ENCODE results near the gene LAD1.

Gene LAD1

GRCh38 chr1:201418461-201418860 lies 19.3 kb upstream of the LAD1 start:
- no peaks in the 10 kb centered on the region for H3K27me3 ChIP-seq (ENCODE audit: low read depth, low read length)
- H3K36me3 ChIP-seq (ENCODE audit: control insufficient read depth in 1 of 2, insufficient read depth in 2 of 2, low read length in 2 of 2) = no peaks in the 10 kb centered on the region
- H3K4me1 ChIP-seq (ENCODE audit: control insufficient read depth in 1 of 2, insufficient read depth in 2 of 2, low read length in 2 of 2) = no peaks in the 10 kb centered on the region
- no peak overlapping the region for H3K27ac ChIP-seq (ENCODE audit: low read length)
- H3K9me3 ChIP-seq (ENCODE audit: control insufficient read depth in 1 of 2, low read length in 2 of 2) = no peaks in the 10 kb centered on the region
- H3K4me3 ChIP-seq (ENCODE audit: low read depth in 1 of 2, low read length in 2 of 2) = no peak overlapping the region

DNA sequence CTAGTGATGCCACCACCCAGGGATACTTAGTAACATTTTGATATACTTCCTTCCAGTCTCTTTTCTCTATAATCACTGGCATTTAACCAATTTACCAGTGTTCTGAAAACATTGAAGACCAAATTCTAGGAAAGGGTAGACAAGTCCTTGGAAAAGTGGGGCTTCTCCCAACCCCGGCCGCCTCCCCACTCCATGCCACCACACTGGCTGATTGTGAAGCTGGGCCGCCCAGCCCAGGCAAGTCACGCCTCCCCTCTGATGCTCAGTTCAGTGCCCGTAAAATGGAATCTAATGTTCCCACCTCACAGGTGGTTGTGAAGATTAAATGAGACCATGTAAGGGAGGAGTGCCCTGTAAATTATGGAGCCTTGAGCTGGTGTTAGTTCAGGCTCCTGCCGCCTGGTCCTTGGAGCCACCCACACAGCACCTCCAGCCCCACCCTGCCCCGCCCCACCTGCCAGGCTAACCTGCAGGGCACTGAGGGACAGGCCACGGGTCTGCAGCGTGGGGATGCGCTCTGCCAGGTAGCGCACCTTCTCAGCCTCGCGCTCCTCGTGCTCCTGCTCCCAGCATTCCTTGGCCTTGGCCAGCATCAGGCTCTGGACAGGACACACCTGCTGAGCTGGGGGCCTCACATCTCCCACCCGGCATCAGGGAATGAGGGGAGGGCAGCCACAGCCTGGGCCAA lies 15.1 kb upstream of the LAD1 start:
- Histone ChIP-seq H3K4me3 (ENCODE audit: low read depth in 1 of 2, low read length in 2 of 2) (no peak overlapping the region), H3K4me1 (ENCODE audit: control insufficient read depth in 1 of 2, insufficient read depth in 2 of 2, low read length in 2 of 2) (no peaks in the 10 kb centered on the region), H3K36me3 (ENCODE audit: control insufficient read depth in 1 of 2, insufficient read depth in 2 of 2, low read length in 2 of 2) (no peaks in the 10 kb centered on the region), H3K27me3 (ENCODE audit: low read depth, low read length) (no peaks in the 10 kb centered on the region), H3K27ac (ENCODE audit: low read length) (no peak overlapping the region), H3K9me3 (ENCODE audit: control insufficient read depth in 1 of 2, low read length in 2 of 2) (no peaks in the 10 kb centered on the region)

DNA sequence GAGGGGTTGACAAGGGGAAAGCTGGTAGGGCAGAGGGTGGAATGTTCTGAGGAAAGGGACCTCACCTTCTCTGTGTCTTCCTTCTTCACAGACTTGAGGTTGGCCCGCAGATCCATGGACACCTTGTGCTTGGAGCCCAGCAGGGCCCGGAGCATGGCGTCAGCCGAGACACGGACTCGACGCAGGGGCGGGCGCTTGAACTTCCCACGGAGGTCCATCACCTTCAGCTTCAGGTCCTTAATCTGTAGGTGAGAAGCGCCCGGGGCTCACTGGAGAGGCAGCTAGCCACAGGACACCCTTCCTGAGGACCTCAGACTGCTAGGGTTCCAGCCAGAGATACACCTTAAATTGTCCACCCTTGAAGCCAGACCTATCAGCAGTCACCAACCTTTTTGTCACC lies 12.2 kb upstream of the LAD1 start:
- Histone ChIP-seq H3K27me3 (ENCODE audit: low read depth, low read length) (no peaks in the 10 kb centered on the region), H3K9me3 (ENCODE audit: control insufficient read depth in 1 of 2, low read length in 2 of 2) (no peaks in the 10 kb centered on the region), H3K36me3 (ENCODE audit: control insufficient read depth in 1 of 2, insufficient read depth in 2 of 2, low read length in 2 of 2) (no peaks in the 10 kb centered on the region), H3K4me1 (ENCODE audit: control insufficient read depth in 1 of 2, insufficient read depth in 2 of 2, low read length in 2 of 2) (no peaks in the 10 kb centered on the region), H3K4me3 (ENCODE audit: low read depth in 1 of 2, low read length in 2 of 2) (no peak overlapping the region), H3K27ac (ENCODE audit: low read length) (no peak overlapping the region)

GRCh38 chr1:201409440-201409839 lies 10.3 kb upstream of the LAD1 start:
- H3K9me3 ChIP-seq (ENCODE audit: control insufficient read depth in 1 of 2, low read length in 2 of 2) = no peaks in the 10 kb centered on the region
- no peak overlapping the region for H3K4me3 ChIP-seq (ENCODE audit: low read depth in 1 of 2, low read length in 2 of 2)
- H3K27me3 ChIP-seq (ENCODE audit: low read depth, low read length) = no peaks in the 10 kb centered on the region
- H3K36me3 ChIP-seq (ENCODE audit: control insufficient read depth in 1 of 2, insufficient read depth in 2 of 2, low read length in 2 of 2) = no peaks in the 10 kb centered on the region
- peaks cover 0 to under 1% of the 10 kb centered on the region in 2 donors for H3K4me1 ChIP-seq (ENCODE audit: control insufficient read depth in 1 of 2, insufficient read depth in 2 of 2, low read length in 2 of 2)
- no peak overlapping the region for H3K27ac ChIP-seq (ENCODE audit: low read length)

GRCh38 chr1:201408834-201409200 lies 9.7 kb upstream of the LAD1 start:
- no peaks in the 10 kb centered on the region for H3K36me3 ChIP-seq (ENCODE audit: control insufficient read depth in 1 of 2, insufficient read depth in 2 of 2, low read length in 2 of 2)
- no peak overlapping the region for H3K27ac ChIP-seq (ENCODE audit: low read length)
- no peaks in the 10 kb centered on the region for H3K27me3 ChIP-seq (ENCODE audit: low read depth, low read length)
- H3K9me3 ChIP-seq (ENCODE audit: control insufficient read depth in 1 of 2, low read length in 2 of 2) = no peaks in the 10 kb centered on the region
- H3K4me3 ChIP-seq (ENCODE audit: low read depth in 1 of 2, low read length in 2 of 2) = no peak overlapping the region
- peaks cover 0 to 6% of the 10 kb centered on the region in 2 donors for H3K4me1 ChIP-seq (ENCODE audit: control insufficient read depth in 1 of 2, insufficient read depth in 2 of 2, low read length in 2 of 2)

DNA sequence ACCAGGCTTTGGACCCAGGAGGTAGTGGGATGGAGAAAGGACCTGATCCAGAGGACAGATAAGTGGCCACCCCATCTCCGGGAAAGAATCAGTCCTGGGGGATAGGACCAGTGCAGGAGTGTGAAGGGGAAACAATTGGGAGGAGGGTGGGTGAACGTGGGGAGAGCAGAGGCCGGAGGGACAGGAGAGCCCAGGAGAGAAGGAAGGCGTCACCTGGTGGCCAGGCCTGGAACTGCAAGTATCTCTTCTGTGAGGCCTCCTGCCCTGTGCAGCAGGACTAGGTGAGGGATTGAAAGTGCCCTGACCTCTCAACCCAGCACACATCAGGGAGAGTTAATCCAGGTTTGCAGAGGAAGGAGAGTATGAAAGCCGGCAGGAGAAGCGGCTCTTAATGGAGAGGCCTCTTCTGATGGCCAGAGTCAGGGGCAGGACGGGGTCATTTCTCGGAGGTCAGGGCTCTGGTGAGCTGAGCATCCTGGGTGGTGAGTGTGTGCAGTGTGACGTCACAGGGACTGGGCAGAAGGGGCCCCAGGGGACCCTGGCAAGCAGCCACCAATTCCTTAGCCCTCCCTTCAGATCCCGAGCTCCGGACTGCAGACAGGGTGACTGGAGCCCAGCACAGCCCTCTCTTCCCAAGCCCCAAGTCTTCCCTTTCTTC lies 9.2 kb upstream of the LAD1 start:
- H3K36me3 ChIP-seq (ENCODE audit: control insufficient read depth in 1 of 2, insufficient read depth in 2 of 2, low read length in 2 of 2) = no peaks in the 10 kb centered on the region
- H3K4me3 ChIP-seq (ENCODE audit: low read depth in 1 of 2, low read length in 2 of 2) = no peak overlapping the region
- no peaks in the 10 kb centered on the region for H3K9me3 ChIP-seq (ENCODE audit: control insufficient read depth in 1 of 2, low read length in 2 of 2)
- peaks cover 0 to 6% of the 10 kb centered on the region in 2 donors for H3K4me1 ChIP-seq (ENCODE audit: control insufficient read depth in 1 of 2, insufficient read depth in 2 of 2, low read length in 2 of 2)
- H3K27ac ChIP-seq (ENCODE audit: low read length) = no peak overlapping the region
- H3K27me3 ChIP-seq (ENCODE audit: low read depth, low read length) = no peaks in the 10 kb centered on the region

DNA sequence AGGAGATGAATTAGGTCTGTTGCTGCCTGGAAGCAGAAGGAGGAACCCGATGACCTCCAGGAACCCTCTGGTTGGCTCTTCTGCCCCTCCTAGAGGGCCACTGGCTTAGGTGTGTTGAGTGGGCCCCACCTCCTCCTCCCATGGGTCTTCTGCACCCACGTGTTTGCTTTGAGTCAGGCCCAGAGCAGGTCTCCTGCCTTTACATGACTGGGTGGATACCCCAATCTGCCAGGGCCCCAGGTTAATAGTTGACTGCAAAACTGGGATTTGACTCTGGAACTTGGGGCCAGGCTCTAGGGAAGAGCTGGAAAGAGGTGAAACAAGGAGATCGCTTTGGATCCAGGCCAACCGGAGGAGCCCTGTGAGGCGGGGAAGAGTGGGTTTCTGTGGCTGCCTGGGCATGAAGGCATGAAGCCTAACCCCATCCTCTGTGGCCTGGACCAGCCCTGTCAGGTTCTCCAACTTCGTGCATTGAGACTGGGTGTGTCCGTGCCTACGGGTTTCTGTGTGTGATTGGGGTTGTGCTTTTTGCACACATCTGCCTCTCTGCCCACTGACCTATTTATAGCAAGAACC lies 7.8 kb upstream of the LAD1 start:
- no peak overlapping the region for H3K27ac ChIP-seq (ENCODE audit: low read length)
- no peaks in the 10 kb centered on the region for H3K27me3 ChIP-seq (ENCODE audit: low read depth, low read length)
- H3K4me3 ChIP-seq (ENCODE audit: low read depth in 1 of 2, low read length in 2 of 2) = no peak overlapping the region
- no peaks in the 10 kb centered on the region for H3K36me3 ChIP-seq (ENCODE audit: control insufficient read depth in 1 of 2, insufficient read depth in 2 of 2, low read length in 2 of 2)
- peaks cover 0 to 6% of the 10 kb centered on the region in 2 donors for H3K4me1 ChIP-seq (ENCODE audit: control insufficient read depth in 1 of 2, insufficient read depth in 2 of 2, low read length in 2 of 2)
- H3K9me3 ChIP-seq (ENCODE audit: control insufficient read depth in 1 of 2, low read length in 2 of 2) = no peaks in the 10 kb centered on the region

- H3K27me3 ChIP-seq (ENCODE audit: low read depth, low read length) = peaks cover 3% of the 10 kb centered on the region
- H3K4me3 ChIP-seq (ENCODE audit: low read depth in 1 of 2, low read length in 2 of 2) = no peak overlapping the region
- H3K36me3 ChIP-seq (ENCODE audit: control insufficient read depth in 1 of 2, insufficient read depth in 2 of 2, low read length in 2 of 2) = no peaks in the 10 kb centered on the region
- H3K27ac ChIP-seq (ENCODE audit: low read length) = peak overlapping the region; percentile 47
- peaks cover 0 to 6% of the 10 kb centered on the region in 2 donors for H3K4me1 ChIP-seq (ENCODE audit: control insufficient read depth in 1 of 2, insufficient read depth in 2 of 2, low read length in 2 of 2)
- no peaks in the 10 kb centered on the region for H3K9me3 ChIP-seq (ENCODE audit: control insufficient read depth in 1 of 2, low read length in 2 of 2)
These were observed 6.3 kb upstream of the LAD1 start for GRCh38 chr1:201405484-201405831.

- Histone ChIP-seq H3K27ac (ENCODE audit: low read length) (peak overlapping the region; percentile 61), H3K27me3 (ENCODE audit: low read depth, low read length) (peaks cover 8% of the 10 kb centered on the region), H3K4me3 (ENCODE audit: low read depth in 1 of 2, low read length in 2 of 2) (no peak overlapping the region), H3K4me1 (ENCODE audit: control insufficient read depth in 1 of 2, insufficient read depth in 2 of 2, low read length in 2 of 2) (peaks cover 0 to 6% of the 10 kb centered on the region in 2 donors), H3K9me3 (ENCODE audit: control insufficient read depth in 1 of 2, low read length in 2 of 2) (no peaks in the 10 kb centered on the region), H3K36me3 (ENCODE audit: control insufficient read depth in 1 of 2, insufficient read depth in 2 of 2, low read length in 2 of 2) (no peaks in the 10 kb centered on the region)
These were observed 5.8 kb upstream of the LAD1 start for GRCh38 chr1:201404722-201405483.

DNA sequence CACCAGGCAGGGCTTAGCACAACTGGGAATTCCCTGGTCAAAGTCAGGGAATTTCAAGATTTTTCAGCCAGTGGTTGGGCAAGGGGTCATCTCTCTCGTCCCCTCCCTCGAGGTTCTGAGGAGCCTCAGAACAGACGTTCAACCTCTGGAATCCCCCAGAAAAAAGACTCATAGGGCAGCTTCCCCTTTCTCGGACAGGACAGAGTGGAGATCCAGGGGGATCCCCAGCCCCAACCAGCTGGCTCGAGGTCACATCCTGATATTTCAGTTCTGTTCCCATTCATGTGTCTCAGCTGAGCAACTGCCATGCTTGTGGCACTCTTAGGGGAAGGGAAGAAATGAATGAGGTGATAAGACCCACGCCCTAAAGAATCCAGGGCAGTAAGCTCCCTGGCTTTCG lies 4.9 kb upstream of the LAD1 start:
- Histone ChIP-seq H3K36me3 (ENCODE audit: control insufficient read depth in 1 of 2, insufficient read depth in 2 of 2, low read length in 2 of 2) (no peaks in the 10 kb centered on the region), H3K27ac (ENCODE audit: low read length) (no peak overlapping the region), H3K4me3 (ENCODE audit: low read depth in 1 of 2, low read length in 2 of 2) (no peak overlapping the region), H3K27me3 (ENCODE audit: low read depth, low read length) (peaks cover 16% of the 10 kb centered on the region), H3K9me3 (ENCODE audit: control insufficient read depth in 1 of 2, low read length in 2 of 2) (no peaks in the 10 kb centered on the region), H3K4me1 (ENCODE audit: control insufficient read depth in 1 of 2, insufficient read depth in 2 of 2, low read length in 2 of 2) (peaks cover 6% of the 10 kb centered on the region in 2 donors)

GRCh38 chr1:201403359-201403758 lies 4.2 kb upstream of the LAD1 start:
- peaks cover 6 to 7% of the 10 kb centered on the region in 2 donors for H3K4me1 ChIP-seq (ENCODE audit: control insufficient read depth in 1 of 2, insufficient read depth in 2 of 2, low read length in 2 of 2)
- no peak overlapping the region for H3K27ac ChIP-seq (ENCODE audit: low read length)
- H3K27me3 ChIP-seq (ENCODE audit: low read depth, low read length) = peaks cover 23% of the 10 kb centered on the region
- no peaks in the 10 kb centered on the region for H3K36me3 ChIP-seq (ENCODE audit: control insufficient read depth in 1 of 2, insufficient read depth in 2 of 2, low read length in 2 of 2)
- no peak overlapping the region for H3K4me3 ChIP-seq (ENCODE audit: low read depth in 1 of 2, low read length in 2 of 2)
- no peaks in the 10 kb centered on the region for H3K9me3 ChIP-seq (ENCODE audit: control insufficient read depth in 1 of 2, low read length in 2 of 2)
